Mucosa of rectum (tissue), 2 donors: ENCODE measurements around the gene NLRP12.
"Not testable (repeated sequence)": the region's sequence is repeated elsewhere in the genome, so short reads cannot be mapped to it uniquely, and the experiment has no call there.

Source experiments
- H3K27ac ChIP-seq, 2 donors: one replicate each; pipeline ENCODE4 v1.7.0; 2013; ENCODE audit warnings: inconsistent platforms in 2 of 2, low read depth in 2 of 2, low read length in 2 of 2
- H3K27me3 ChIP-seq, 2 donors: one replicate each; pipeline ENCODE4 v1.7.0; 2013; ENCODE audit warnings: low read length in 2 of 2; ENCODE audit not compliant: control insufficient read depth in 2 of 2, insufficient read depth in 2 of 2
- H3K36me3 ChIP-seq, 2 donors: one replicate each; pipeline ENCODE4 v1.7.0; 2013; ENCODE audit warnings: low read length in 2 of 2; ENCODE audit not compliant: control insufficient read depth in 2 of 2, insufficient read depth in 2 of 2
- H3K4me1 ChIP-seq, 2 donors: one replicate each; pipeline ENCODE4 v1.7.0; 2013; ENCODE audit warnings: low read length in 2 of 2, mild to moderate bottlenecking in 1 of 2; ENCODE audit not compliant: control insufficient read depth in 2 of 2, insufficient read depth in 2 of 2
- H3K4me3 ChIP-seq, 2 donors: one replicate each; pipeline ENCODE4 v1.7.0; 2013; ENCODE audit warnings: low read length in 2 of 2
- H3K9ac ChIP-seq, 2 donors: one replicate each; pipeline ENCODE4 v1.7.0; 2013; ENCODE audit warnings: low read length in 2 of 2, low read depth in 1 of 2, mild to moderate bottlenecking in 1 of 2
- H3K9me3 ChIP-seq, 2 donors: one replicate each; pipeline ENCODE4 v1.7.0; 2013; ENCODE audit warnings: low read length in 2 of 2; ENCODE audit not compliant: control insufficient read depth in 2 of 2
- donor health status: healthy.
- donor health status: Normal muscosa, but diverticular disease.

Gene NLRP12

GRCh38 chr19:53782698-53783097 is 41.4 kb downstream of the NLRP12 start:
- Histone ChIP-seq H3K36me3 (no peaks in the 10 kb centered on the region), H3K4me3 (no peak overlapping the region), H3K27ac (no peak overlapping the region), H3K9ac (no peak overlapping the region), H3K27me3 (no peaks in the 10 kb centered on the region), H3K9me3 (no peaks in the 10 kb centered on the region), H3K4me1 (no peaks in the 10 kb centered on the region)

DNA sequence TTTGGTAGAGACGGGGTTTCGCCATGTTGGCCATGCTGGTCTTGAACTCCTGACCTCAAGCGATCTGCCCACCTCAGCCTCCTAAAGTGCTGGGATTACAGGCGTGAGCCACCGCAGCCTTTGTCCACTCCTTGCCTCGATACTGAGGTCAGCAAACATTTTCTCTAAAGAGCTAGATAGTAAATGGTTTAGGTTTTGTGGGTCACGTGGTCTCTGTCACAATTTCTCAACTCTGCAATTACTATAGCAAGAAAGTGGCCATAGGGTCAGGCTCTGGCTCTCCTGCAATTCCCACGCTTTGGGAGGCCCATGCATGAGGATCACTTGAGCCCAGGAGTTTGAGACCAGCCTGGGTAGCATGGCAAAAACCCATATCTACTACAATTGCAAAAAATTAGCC is 42.8 kb downstream of the NLRP12 start:
- not testable (repeated sequence) for H3K27ac ChIP-seq, H3K36me3 ChIP-seq, H3K9ac ChIP-seq

DNA sequence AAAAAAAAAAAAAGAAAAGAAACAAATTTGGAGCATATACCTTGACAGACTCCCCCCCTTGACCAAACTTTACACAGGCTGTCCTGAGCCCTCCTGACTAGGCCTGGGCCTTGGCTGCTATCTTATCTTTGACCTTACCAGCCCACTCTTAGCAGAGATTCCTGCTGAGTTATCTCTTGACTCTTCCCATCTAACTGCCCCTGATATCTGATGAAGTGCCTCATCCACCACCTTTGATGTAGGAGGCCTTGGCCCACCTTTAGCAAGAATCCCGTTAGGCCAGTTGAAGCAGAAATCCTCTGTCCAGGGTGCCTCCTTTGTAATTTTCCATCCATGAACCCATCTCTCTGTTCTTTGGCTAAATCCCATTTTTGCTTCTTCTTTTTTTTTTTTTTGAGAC is 43.6 kb downstream of the NLRP12 start:
- Histone ChIP-seq H3K4me1 (no peaks in the 10 kb centered on the region), H3K27ac (no peak overlapping the region), H3K4me3 (no peak overlapping the region), H3K27me3 (no peaks in the 10 kb centered on the region), H3K36me3 (no peaks in the 10 kb centered on the region), H3K9me3 (no peaks in the 10 kb centered on the region), H3K9ac (no peak overlapping the region)

More for the DNA sequence above, 42.8 kb downstream of the NLRP12 start:
- H3K27me3 ChIP-seq, H3K4me1 ChIP-seq, H3K9me3 ChIP-seq, H3K4me3 ChIP-seq: not testable (repeated sequence)

GRCh38 chr19:53775524-53775923 is 48.6 kb downstream of the NLRP12 start:
- H3K4me1 ChIP-seq: no peaks in the 10 kb centered on the region
- no peaks in the 10 kb centered on the region for H3K27me3 ChIP-seq
- H3K9me3 ChIP-seq: no peaks in the 10 kb centered on the region
- no peak overlapping the region for H3K9ac ChIP-seq
- no peaks in the 10 kb centered on the region for H3K36me3 ChIP-seq
- H3K4me3 ChIP-seq: no peak overlapping the region
- H3K27ac ChIP-seq: no peak overlapping the region

GRCh38 chr19:53774491-53774890 is 49.6 kb downstream of the NLRP12 start:
- H3K27ac ChIP-seq, H3K9ac ChIP-seq, H3K9me3 ChIP-seq, H3K4me1 ChIP-seq, H3K36me3 ChIP-seq, H3K4me3 ChIP-seq, H3K27me3 ChIP-seq: not testable (repeated sequence)

DNA sequence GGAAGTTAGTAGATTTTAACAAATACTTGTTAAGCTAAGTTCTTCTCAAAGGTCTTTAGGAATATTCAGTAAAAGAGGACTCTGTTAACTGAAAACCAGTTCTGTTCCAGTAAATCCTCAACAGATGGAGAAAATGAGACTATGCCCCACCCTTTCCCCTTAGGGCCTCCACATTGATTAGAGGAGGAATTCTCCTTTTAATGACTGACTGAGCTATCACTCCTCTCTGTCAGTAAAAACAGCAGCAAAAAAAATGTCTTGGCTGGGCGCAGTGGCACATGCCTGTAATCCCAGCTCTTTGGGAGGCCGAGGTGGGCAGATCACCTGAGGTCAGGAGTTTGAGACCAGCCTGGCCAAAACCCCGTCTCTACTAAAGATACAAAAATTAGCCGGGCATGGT is 50.1 kb downstream of the NLRP12 start:
- Histone ChIP-seq H3K9ac (no peak overlapping the region), H3K27ac (no peak overlapping the region), H3K27me3 (no peaks in the 10 kb centered on the region), H3K4me1 (no peaks in the 10 kb centered on the region), H3K4me3 (no peak overlapping the region), H3K9me3 (no peaks in the 10 kb centered on the region), H3K36me3 (no peaks in the 10 kb centered on the region)

- Histone ChIP-seq H3K36me3 (no peaks in the 10 kb centered on the region), H3K9me3 (no peaks in the 10 kb centered on the region), H3K27me3 (no peaks in the 10 kb centered on the region), H3K9ac (no peak overlapping the region), H3K27ac (no peak overlapping the region), H3K4me3 (no peak overlapping the region), H3K4me1 (no peaks in the 10 kb centered on the region)
These were observed 51.2 kb downstream of the NLRP12 start for GRCh38 chr19:53772943-53773342.

- no peaks in the 10 kb centered on the region for H3K27me3 ChIP-seq
- H3K36me3 ChIP-seq: no peaks in the 10 kb centered on the region
- no peaks in the 10 kb centered on the region for H3K4me1 ChIP-seq
- no peaks in the 10 kb centered on the region for H3K9me3 ChIP-seq
- H3K4me3 ChIP-seq: no peak overlapping the region
- H3K27ac ChIP-seq: no peak overlapping the region
- H3K9ac ChIP-seq: no peak overlapping the region
These were observed 53.0 kb downstream of the NLRP12 start for GRCh38 chr19:53771144-53771543.

DNA sequence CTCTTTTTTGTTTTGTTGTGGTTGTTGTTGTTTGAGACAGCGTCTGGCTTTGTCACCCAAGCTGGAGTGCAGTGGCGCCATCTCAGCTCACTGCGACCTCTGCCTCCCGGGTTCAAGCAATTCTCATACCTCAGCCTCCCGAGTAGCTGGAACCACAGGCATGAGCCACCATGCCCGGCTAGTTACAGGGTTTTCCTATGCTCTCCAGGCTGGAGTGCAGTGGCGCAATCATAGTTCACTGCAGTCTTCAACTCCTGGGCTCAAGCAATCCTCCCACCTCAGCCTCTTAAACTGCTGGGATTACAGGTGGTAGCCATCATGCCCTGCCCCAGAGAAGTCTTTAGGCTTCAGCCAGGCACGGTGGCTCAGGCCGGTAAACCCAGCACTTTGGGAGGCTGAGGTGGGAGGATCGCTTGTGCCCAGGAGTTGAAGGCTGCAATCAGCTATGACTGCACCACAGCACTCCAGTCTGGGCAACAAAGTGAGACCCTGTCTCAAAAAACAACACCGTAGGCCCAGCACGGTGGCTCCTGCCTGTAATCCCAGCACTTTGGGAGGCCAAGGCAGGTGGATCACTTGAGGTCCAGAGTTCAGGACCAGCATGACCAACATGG is 54.3 kb downstream of the NLRP12 start:
- not testable (repeated sequence) for H3K9ac ChIP-seq, H3K27ac ChIP-seq, H3K36me3 ChIP-seq, H3K4me1 ChIP-seq, H3K9me3 ChIP-seq, H3K4me3 ChIP-seq, H3K27me3 ChIP-seq

GRCh38 chr19:53768401-53768800 is 55.7 kb downstream of the NLRP12 start:
- no peaks in the 10 kb centered on the region for H3K36me3 ChIP-seq

DNA sequence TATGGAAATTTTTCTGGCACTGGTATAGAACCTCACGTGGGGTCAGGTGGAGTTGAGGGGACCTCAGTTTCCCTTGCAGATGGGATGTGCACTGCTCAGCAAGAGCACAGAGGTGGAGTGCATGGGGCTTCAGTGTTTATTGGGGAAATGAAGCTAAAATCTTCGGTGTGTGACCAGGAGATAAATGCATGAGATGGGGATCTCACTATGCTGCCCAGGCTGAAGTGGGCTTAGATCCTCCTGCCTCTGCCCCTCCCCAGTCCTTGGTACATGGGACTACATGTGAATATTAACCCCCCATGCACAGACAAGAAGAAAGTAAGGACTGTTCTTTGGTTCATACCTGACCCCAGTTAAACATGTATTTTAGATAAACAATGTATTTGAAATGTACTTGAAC is 65.1 kb downstream of the NLRP12 start:
- H3K9ac ChIP-seq, H3K27ac ChIP-seq, H3K4me3 ChIP-seq, H3K27me3 ChIP-seq, H3K36me3 ChIP-seq, H3K9me3 ChIP-seq, H3K4me1 ChIP-seq: not testable (repeated sequence)

More at GRCh38 chr19:53768401-53768800, 55.7 kb downstream of the NLRP12 start:
- H3K9me3 ChIP-seq: no peaks in the 10 kb centered on the region
- H3K4me1 ChIP-seq: no peaks in the 10 kb centered on the region
- H3K4me3 ChIP-seq: no peak overlapping the region
- H3K9ac ChIP-seq: no peak overlapping the region
- H3K27ac ChIP-seq: no peak overlapping the region
- no peaks in the 10 kb centered on the region for H3K27me3 ChIP-seq
